Measurements from ENCODE around the gene CCDC85C.
A peak's percentile ranks its signal among the peaks of the same experiment; 100 is the strongest.

Gene CCDC85C

GRCh38 chr14:99519931-99520421 lies 84.0 kb downstream of the CCDC85C start:
- no peak for DNase-seq

GRCh38 chr14:99519347-99519881 lies 84.6 kb downstream of the CCDC85C start:
- no peak for DNase-seq

- peak; percentile 62 for DNase-seq
These were observed 85.3 kb downstream of the CCDC85C start for GRCh38 chr14:99518441-99519346.

- no peak for DNase-seq
These were observed 86.2 kb downstream of the CCDC85C start for GRCh38 chr14:99517643-99518381.

- DNase-seq: no peak
These were observed 87.0 kb downstream of the CCDC85C start for GRCh38 chr14:99516871-99517642.

- DNase-seq: no peak
These were observed 87.7 kb downstream of the CCDC85C start for GRCh38 chr14:99516156-99516870.

- no peak for DNase-seq
These were observed 88.5 kb downstream of the CCDC85C start for GRCh38 chr14:99515301-99516155.

- DNase-seq: no peak
These were observed 89.3 kb downstream of the CCDC85C start for GRCh38 chr14:99514552-99515300.

- no peak for DNase-seq
These were observed 90.0 kb downstream of the CCDC85C start for GRCh38 chr14:99513946-99514551.

- no peak for DNase-seq
These were observed 90.8 kb downstream of the CCDC85C start for GRCh38 chr14:99513183-99513694.

- DNase-seq: no peak
These were observed 91.3 kb downstream of the CCDC85C start for GRCh38 chr14:99512571-99513182.

- DNase-seq: no peak
These were observed 91.9 kb downstream of the CCDC85C start for GRCh38 chr14:99512110-99512449.

- no peak for DNase-seq
These were observed 92.4 kb downstream of the CCDC85C start for GRCh38 chr14:99511421-99512109.

- DNase-seq: no peak
These were observed 93.4 kb downstream of the CCDC85C start for GRCh38 chr14:99510556-99511139.

GRCh38 chr14:99509871-99510555 lies 94.0 kb downstream of the CCDC85C start:
- DNase-seq: no peak

GRCh38 chr14:99508896-99509629 lies 94.9 kb downstream of the CCDC85C start:
- DNase-seq: no peak

Data from NCI-H2107 (cell line).